Measurements from ENCODE around the gene PCNX2. TPM values are rescaled to one million over a fixed set of nuclear protein-coding genes. Genes with fewer than 3 reads are reported as not detected.

PCNX2 gene
- total RNA-seq, 1 experiment from 2014 or later: 18.6 TPM

GRCh38 chr1:233140974-233141373 lies 154.6 kb downstream of the PCNX2 start:
- Histone ChIP-seq H3K27ac (no peak overlapping the region), H3K36me3 (ENCODE audit: low read depth) (0 out of 2 replicates have a peak, but pooled peaks cover 6% of the 10 kb centered on the region), H4K20me1 (ENCODE audit: insufficient read depth) (no peaks in the 10 kb centered on the region), H3K4me3 (no peak overlapping the region), H3K4me2 (no peak overlapping the region), H3F3A (ENCODE audit: insufficient read depth, low read depth) (no peaks in the 10 kb centered on the region), H3K4me1 (replicated peaks; ENCODE audit: insufficient read depth) (no peaks in the 10 kb centered on the region), H3K9me3 (ENCODE audit: insufficient read depth, low read depth) (no peaks in the 10 kb centered on the region), H3K9me2 (ENCODE audit: insufficient read depth) (no peaks in the 10 kb centered on the region), H3K27me3 (ENCODE audit: insufficient read depth, low read depth) (no peaks in the 10 kb centered on the region), H3K79me2 (ENCODE audit: low read depth) (no peaks in the 10 kb centered on the region), H2AFZ (no peak overlapping the region)
- no TSS peak for BruUV-seq (replicated peaks)
- TF ChIP-seq CTCF (conservative IDR thresholded peaks at IDR 0.05): no peak
- no peak for TF ChIP-seq EZH2 (IDR thresholded peaks at IDR 0.05; ENCODE audit: low read depth)
- POLR2A ChIA-PET (ENCODE audit: unreplicated experiment): no interaction called here
- intact Hi-C loops (cut with micrococcal nuclease; ENCODE audit: unreplicated experiment): no loop called here
- no peak for DNase-seq
- CTCF ChIA-PET: no interaction called here

- ChIA-PET CTCF (no interaction called here), POLR2A (ENCODE audit: unreplicated experiment) (no interaction called here)
- no peak for TF ChIP-seq CTCF (conservative IDR thresholded peaks at IDR 0.05)
- no peak for TF ChIP-seq EZH2 (IDR thresholded peaks at IDR 0.05; ENCODE audit: low read depth)
- Histone ChIP-seq H3K4me3 (no peak overlapping the region), H3K4me1 (replicated peaks; ENCODE audit: insufficient read depth) (no peaks in the 10 kb centered on the region), H3F3A (ENCODE audit: insufficient read depth, low read depth) (no peaks in the 10 kb centered on the region), H3K4me2 (no peak overlapping the region), H2AFZ (no peak overlapping the region), H3K27me3 (ENCODE audit: insufficient read depth, low read depth) (no peaks in the 10 kb centered on the region), H3K9me2 (ENCODE audit: insufficient read depth) (no peaks in the 10 kb centered on the region), H3K36me3 (ENCODE audit: low read depth) (0 out of 2 replicates have a peak, but pooled peaks cover 4% of the 10 kb centered on the region), H4K20me1 (ENCODE audit: insufficient read depth) (no peaks in the 10 kb centered on the region), H3K79me2 (ENCODE audit: low read depth) (no peaks in the 10 kb centered on the region), H3K9me3 (ENCODE audit: insufficient read depth, low read depth) (no peaks in the 10 kb centered on the region), H3K27ac (no peak overlapping the region)
- intact Hi-C loops (cut with micrococcal nuclease; ENCODE audit: unreplicated experiment): no loop called here
- DNase-seq: no peak
- no TSS peak for BruUV-seq (replicated peaks)
These were observed 155.0 kb downstream of the PCNX2 start for GRCh38 chr1:233140499-233140898.

GRCh38 chr1:233138788-233139585 lies 156.5 kb downstream of the PCNX2 start:
- TF ChIP-seq EZH2 (IDR thresholded peaks at IDR 0.05; ENCODE audit: low read depth) (no peak), CTCF (conservative IDR thresholded peaks at IDR 0.05) (no peak)
- Histone ChIP-seq H3K79me2 (ENCODE audit: low read depth) (no peaks in the 10 kb centered on the region), H3K4me1 (replicated peaks; ENCODE audit: insufficient read depth) (no peaks in the 10 kb centered on the region), H3K27ac (no peak overlapping the region), H3K9me3 (ENCODE audit: insufficient read depth, low read depth) (no peaks in the 10 kb centered on the region), H4K20me1 (ENCODE audit: insufficient read depth) (no peaks in the 10 kb centered on the region), H3K4me2 (no peak overlapping the region), H2AFZ (no peak overlapping the region), H3K4me3 (no peak overlapping the region), H3K36me3 (ENCODE audit: low read depth) (no peaks in the 10 kb centered on the region), H3K9me2 (ENCODE audit: insufficient read depth) (no peaks in the 10 kb centered on the region), H3F3A (ENCODE audit: insufficient read depth, low read depth) (no peaks in the 10 kb centered on the region), H3K27me3 (ENCODE audit: insufficient read depth, low read depth) (no peaks in the 10 kb centered on the region)
- ChIA-PET POLR2A (ENCODE audit: unreplicated experiment) (no interaction called here), CTCF (no interaction called here)
- DNase-seq: no peak
- intact Hi-C loops (cut with micrococcal nuclease; ENCODE audit: unreplicated experiment): no loop called here
- BruUV-seq (replicated peaks): no TSS peak

Measured in PC-9 (cell line).